ENCODE results near the gene STRN.

Gene STRN

DNA sequence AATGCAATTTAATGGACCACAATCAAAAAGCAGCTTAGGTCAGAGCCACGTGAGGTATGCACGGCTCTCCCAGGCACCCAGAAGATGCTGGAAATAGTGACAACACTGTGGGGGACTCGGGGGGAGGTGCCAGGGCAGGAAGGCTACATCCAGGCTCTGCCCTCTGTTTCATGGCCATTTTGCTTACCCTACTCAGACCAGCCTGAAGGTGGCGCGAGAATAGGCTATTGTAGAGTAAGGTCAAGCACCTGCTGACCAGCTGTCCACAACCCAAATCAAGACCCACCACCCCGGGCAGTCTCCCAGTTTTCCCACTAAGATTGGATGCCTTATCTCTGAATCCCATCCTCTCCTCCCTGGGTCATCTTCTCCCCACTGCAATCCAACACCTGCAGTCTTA, 154.1 kb downstream of the STRN start:
- Histone ChIP-seq H3K9me3 (ENCODE audit: control insufficient read depth, insufficient read depth, low read length) (no peaks in the 10 kb centered on the region), H3K27me3 (ENCODE audit: control insufficient read depth, insufficient read depth, low read length) (no peaks in the 10 kb centered on the region), H3K4me3 (ENCODE audit: low read length) (no peak overlapping the region), H3K4me1 (ENCODE audit: control insufficient read depth, insufficient read depth, low read length) (no peaks in the 10 kb centered on the region), H3K27ac (ENCODE audit: low read length) (no peak overlapping the region), H3K36me3 (ENCODE audit: control insufficient read depth, insufficient read depth, low read length) (no peaks in the 10 kb centered on the region; the same call in 1 of the 2 replicates)
- no CpG with 5 or more reads among the region's 6 CpGs for WGBS (ENCODE audit: insufficient coverage, insufficient read length)
- DNase-seq (ENCODE audit: low read depth, low spot score), result peak; percentile 33

DNA sequence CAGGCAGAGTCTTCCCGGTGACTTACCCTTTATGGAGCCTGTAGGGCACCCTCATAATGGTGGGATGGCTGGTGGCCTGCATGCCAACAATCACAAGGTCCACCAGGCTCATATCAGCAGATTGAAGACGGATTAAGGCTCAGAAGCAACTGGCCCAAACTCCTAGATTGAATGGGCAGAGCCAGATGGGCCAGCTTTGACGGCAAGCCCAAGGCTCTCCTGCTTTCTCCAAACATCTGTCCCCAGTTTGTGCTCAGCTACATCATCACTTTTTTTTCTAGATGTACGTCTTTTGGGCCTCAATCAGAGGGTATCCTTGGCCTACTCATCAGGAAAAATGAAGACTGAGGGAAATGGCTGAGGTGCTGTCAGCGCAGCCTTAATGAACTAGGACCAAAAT, 155.3 kb downstream of the STRN start:
- H3K27me3 ChIP-seq (ENCODE audit: control insufficient read depth, insufficient read depth, low read length), result no peaks in the 10 kb centered on the region
- WGBS (ENCODE audit: insufficient coverage, insufficient read length), result no CpG with 5 or more reads among the region's 5 CpGs

DNA sequence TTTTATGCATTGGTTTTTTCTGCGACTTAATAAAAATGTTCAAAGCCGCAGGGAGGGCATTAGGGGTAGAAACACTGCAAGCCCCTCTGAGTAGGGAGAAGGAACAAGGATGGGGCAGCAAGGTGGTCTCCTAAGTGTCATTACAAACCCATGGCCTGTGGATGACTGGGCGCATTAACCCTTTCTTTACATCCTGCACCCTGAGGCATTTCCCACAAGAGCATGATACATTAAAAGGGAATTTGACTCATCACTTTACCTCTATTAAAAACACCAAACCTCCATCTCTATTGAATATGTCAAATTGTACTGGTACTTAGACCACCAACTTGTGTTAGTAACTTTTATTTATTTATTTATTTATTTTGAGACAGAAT, 157.3 kb downstream of the STRN start:
- no peak for DNase-seq (ENCODE audit: low read depth, low spot score)
- Histone ChIP-seq H3K4me3 (ENCODE audit: low read length) (no peak overlapping the region), H3K36me3 (ENCODE audit: control insufficient read depth, insufficient read depth, low read length) (no peaks in the 10 kb centered on the region; the same call in 1 of the 2 replicates), H3K4me1 (ENCODE audit: control insufficient read depth, insufficient read depth, low read length) (no peaks in the 10 kb centered on the region), H3K27ac (ENCODE audit: low read length) (no peak overlapping the region), H3K27me3 (ENCODE audit: control insufficient read depth, insufficient read depth, low read length) (no peaks in the 10 kb centered on the region), H3K9me3 (ENCODE audit: control insufficient read depth, insufficient read depth, low read length) (no peaks in the 10 kb centered on the region)
- WGBS (ENCODE audit: insufficient coverage, insufficient read length), result no CpG with 5 or more reads among the region's 3 CpGs

More for the DNA sequence above, 155.3 kb downstream of the STRN start:
- no peak overlapping the region for H3K4me3 ChIP-seq (ENCODE audit: low read length)
- DNase-seq (ENCODE audit: low read depth, low spot score), result no peak
- H3K9me3 ChIP-seq (ENCODE audit: control insufficient read depth, insufficient read depth, low read length), result no peaks in the 10 kb centered on the region
- H3K4me1 ChIP-seq (ENCODE audit: control insufficient read depth, insufficient read depth, low read length), result no peaks in the 10 kb centered on the region
- no peaks in the 10 kb centered on the region; the same call in 1 of the 2 replicates for H3K36me3 ChIP-seq (ENCODE audit: control insufficient read depth, insufficient read depth, low read length)
- no peak overlapping the region for H3K27ac ChIP-seq (ENCODE audit: low read length)

DNA sequence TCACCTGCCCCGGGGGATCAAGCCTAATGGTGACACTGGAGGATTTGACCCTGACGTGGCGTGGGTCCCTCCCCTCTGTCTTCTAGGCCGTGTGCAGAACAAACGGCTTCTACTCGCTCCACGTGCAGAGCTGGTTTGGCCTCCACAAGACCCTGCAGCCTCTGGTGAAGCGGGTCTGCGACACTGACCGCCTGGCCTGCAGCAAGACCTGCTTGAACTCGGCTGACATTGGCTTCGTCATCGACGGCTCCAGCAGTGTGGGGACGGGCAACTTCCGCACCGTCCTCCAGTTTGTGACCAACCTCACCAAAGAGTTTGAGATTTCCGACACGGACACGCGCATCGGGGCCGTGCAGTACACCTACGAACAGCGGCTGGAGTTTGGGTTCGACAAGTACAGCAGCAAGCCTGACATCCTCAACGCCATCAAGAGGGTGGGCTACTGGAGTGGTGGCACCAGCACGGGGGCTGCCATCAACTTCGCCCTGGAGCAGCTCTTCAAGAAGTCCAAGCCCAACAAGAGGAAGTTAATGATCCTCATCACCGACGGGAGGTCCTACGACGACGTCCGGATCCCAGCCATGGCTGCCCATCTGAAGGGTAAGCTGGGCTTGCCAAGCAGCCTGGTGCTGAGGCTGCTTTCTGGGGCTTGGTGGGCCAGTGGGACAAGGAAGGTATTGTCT, 157.8 kb downstream of the STRN start:
- H3K27me3 ChIP-seq (ENCODE audit: control insufficient read depth, insufficient read depth, low read length), result no peaks in the 10 kb centered on the region
- WGBS (ENCODE audit: insufficient coverage, insufficient read length), result no CpG with 5 or more reads among the region's 35 CpGs
- H3K4me3 ChIP-seq (ENCODE audit: low read length), result no peak overlapping the region
- DNase-seq (ENCODE audit: low read depth, low spot score), result no peak
- H3K36me3 ChIP-seq (ENCODE audit: control insufficient read depth, insufficient read depth, low read length), result no peaks in the 10 kb centered on the region; the same call in 1 of the 2 replicates
- H3K4me1 ChIP-seq (ENCODE audit: control insufficient read depth, insufficient read depth, low read length), result no peaks in the 10 kb centered on the region
- no peaks in the 10 kb centered on the region for H3K9me3 ChIP-seq (ENCODE audit: control insufficient read depth, insufficient read depth, low read length)
- no peak overlapping the region for H3K27ac ChIP-seq (ENCODE audit: low read length)

DNA sequence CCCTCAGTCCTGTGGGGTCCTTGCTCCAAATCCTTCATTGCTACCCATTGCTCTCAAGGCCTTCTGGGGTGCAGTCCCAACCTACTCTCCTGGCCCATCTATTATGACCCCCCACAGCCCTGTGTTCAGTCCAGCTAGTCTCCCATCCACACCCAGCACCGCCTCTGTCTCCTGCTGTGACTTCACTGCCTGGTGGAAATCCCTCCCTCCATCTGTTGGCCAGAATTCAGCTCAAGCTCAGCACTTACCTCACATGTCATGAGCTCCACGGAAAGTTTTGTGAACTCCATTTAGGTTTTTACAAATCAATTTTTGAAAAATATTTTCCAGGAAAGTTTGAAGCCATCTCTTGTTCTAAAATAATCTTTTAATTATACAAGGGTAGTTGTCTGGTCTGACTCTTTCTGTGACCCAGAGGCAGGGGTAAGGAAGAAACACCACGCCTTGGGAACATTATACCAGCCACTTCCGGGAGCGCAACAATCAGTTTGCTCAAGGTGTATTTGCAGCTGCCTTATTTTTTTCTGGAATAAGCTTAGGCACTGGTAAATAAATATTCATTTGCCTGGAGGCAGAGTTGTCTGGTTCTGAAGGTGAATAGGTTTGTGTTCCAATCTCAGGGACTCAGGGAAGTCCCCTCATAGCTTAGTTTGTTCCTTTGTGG, 159.0 kb downstream of the STRN start:
- WGBS (ENCODE audit: insufficient coverage, insufficient read length), result no CpG with 5 or more reads among the region's 5 CpGs
- Histone ChIP-seq H3K4me3 (ENCODE audit: low read length) (no peak overlapping the region), H3K27me3 (ENCODE audit: control insufficient read depth, insufficient read depth, low read length) (no peaks in the 10 kb centered on the region), H3K9me3 (ENCODE audit: control insufficient read depth, insufficient read depth, low read length) (no peaks in the 10 kb centered on the region), H3K4me1 (ENCODE audit: control insufficient read depth, insufficient read depth, low read length) (no peaks in the 10 kb centered on the region), H3K27ac (ENCODE audit: low read length) (no peak overlapping the region), H3K36me3 (ENCODE audit: control insufficient read depth, insufficient read depth, low read length) (no peaks in the 10 kb centered on the region; the same call in 1 of the 2 replicates)
- DNase-seq (ENCODE audit: low read depth, low spot score), result no peak

DNA sequence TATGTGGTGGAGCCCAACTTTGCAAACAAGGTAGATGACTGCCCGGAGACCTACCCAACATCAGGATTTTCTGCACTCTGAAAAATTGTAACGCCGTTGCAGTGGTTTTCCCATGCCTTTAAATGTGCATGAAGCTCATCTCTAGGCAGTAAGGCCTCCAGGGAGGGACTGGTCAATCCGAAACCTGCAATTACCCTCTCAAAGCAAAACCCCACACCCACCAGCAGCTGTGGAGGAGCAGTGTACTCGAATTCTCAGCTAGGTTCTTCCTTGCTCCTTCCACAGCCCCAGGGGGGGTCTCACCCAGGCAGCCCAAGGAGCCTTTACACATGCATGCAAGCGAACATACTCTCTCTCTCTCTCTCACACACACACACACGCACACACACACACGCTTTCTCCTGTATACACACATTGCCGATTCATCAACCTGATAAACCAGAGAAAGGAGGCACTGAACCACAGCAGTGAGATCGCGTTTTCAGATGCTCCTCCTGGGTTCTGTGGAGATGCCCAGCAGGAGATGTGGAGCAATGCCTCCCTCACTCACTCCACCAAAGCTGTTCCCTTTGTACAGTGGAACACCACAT, 160.6 kb downstream of the STRN start:
- no peak for DNase-seq (ENCODE audit: low read depth, low spot score)
- H3K27ac ChIP-seq (ENCODE audit: low read length), result no peak overlapping the region

DNA sequence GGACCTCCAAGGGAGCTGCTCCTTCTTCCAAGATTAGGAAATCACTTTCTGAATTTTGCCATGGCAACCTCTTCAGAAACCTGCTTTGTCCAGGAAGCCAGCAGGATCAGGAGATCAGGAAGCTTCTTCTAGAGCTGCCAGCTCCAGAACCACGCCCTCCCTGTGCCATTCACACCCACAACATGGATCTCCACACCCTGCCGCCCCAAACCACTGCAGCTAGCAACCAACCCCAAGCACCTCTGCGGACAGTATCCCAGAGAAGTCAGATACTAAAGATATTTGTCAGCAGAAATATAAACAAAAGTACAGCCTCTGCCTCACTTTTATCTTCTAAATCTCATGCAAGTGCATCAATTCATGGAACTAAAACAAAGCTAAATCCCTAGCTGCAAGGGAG, 163.4 kb downstream of the STRN start:
- Histone ChIP-seq H3K4me1 (ENCODE audit: control insufficient read depth, insufficient read depth, low read length) (no peaks in the 10 kb centered on the region), H3K9me3 (ENCODE audit: control insufficient read depth, insufficient read depth, low read length) (no peaks in the 10 kb centered on the region), H3K4me3 (ENCODE audit: low read length) (no peak overlapping the region), H3K36me3 (ENCODE audit: control insufficient read depth, insufficient read depth, low read length) (no peaks in the 10 kb centered on the region), H3K27ac (ENCODE audit: low read length) (no peak overlapping the region), H3K27me3 (ENCODE audit: control insufficient read depth, insufficient read depth, low read length) (no peaks in the 10 kb centered on the region)
- no CpG with 5 or more reads among the region's 3 CpGs for WGBS (ENCODE audit: insufficient coverage, insufficient read length)
- DNase-seq (ENCODE audit: low read depth, low spot score), result no peak

More for the DNA sequence above, 160.6 kb downstream of the STRN start:
- H3K4me3 ChIP-seq (ENCODE audit: low read length), result no peak overlapping the region
- H3K36me3 ChIP-seq (ENCODE audit: control insufficient read depth, insufficient read depth, low read length), result no peaks in the 10 kb centered on the region; the same call in 1 of the 2 replicates
- no peaks in the 10 kb centered on the region for H3K4me1 ChIP-seq (ENCODE audit: control insufficient read depth, insufficient read depth, low read length)
- no peaks in the 10 kb centered on the region for H3K9me3 ChIP-seq (ENCODE audit: control insufficient read depth, insufficient read depth, low read length)
- H3K27me3 ChIP-seq (ENCODE audit: control insufficient read depth, insufficient read depth, low read length), result no peaks in the 10 kb centered on the region
- 100% methylated on average over 3 of the region's 11 CpGs for WGBS (ENCODE audit: insufficient coverage, insufficient read length)

DNA sequence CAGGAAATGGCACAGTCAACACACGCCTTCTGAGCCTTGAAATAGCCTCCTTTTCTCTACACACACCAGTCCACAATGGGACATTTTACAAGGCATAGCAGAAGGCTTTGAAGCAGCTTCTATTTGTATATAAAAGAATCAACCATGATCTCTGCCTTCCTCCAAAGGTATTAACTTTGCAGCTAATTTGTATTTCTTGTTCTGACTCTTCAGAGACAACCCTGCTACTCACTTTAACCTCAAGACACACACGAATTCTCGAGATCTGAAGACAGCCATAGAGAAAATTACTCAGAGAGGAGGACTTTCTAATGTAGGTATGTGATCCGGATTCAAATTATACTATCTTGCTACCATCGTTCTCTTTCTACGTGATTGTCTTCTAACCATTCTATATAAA, 165.2 kb downstream of the STRN start:
- Histone ChIP-seq H3K9me3 (ENCODE audit: control insufficient read depth, insufficient read depth, low read length) (no peaks in the 10 kb centered on the region), H3K27me3 (ENCODE audit: control insufficient read depth, insufficient read depth, low read length) (no peaks in the 10 kb centered on the region), H3K36me3 (ENCODE audit: control insufficient read depth, insufficient read depth, low read length) (no peaks in the 10 kb centered on the region), H3K4me3 (ENCODE audit: low read length) (no peak overlapping the region), H3K27ac (ENCODE audit: low read length) (no peak overlapping the region), H3K4me1 (ENCODE audit: control insufficient read depth, insufficient read depth, low read length) (0 out of 2 replicates have a peak, but pooled peaks cover 1% of the 10 kb centered on the region)
- no CpG with 5 or more reads among the region's 6 CpGs for WGBS (ENCODE audit: insufficient coverage, insufficient read length)
- no peak for DNase-seq (ENCODE audit: low read depth, low spot score)

DNA sequence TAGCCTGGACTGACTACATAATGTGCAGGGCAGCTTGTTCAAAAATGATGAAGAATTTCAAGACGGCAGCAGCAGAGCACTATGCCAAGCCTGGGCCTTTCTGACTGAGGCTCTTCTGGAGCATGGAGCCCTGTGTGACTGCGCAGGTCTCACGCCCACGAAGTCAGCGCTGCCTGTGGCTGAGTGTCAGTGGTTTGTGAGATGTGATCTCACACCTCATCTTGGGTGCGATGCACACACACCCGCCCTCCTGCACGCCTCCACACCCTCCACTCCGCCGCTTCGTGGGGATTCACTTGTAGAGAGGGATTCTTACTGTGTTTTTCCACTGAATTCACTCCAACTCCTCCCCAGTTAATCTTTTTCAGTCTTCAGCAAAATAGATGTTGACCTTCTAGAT, 166.0 kb downstream of the STRN start:
- H3K4me3 ChIP-seq (ENCODE audit: low read length), result no peak overlapping the region
- 0 out of 2 replicates have a peak, but pooled peaks cover 1% of the 10 kb centered on the region for H3K4me1 ChIP-seq (ENCODE audit: control insufficient read depth, insufficient read depth, low read length)
- WGBS (ENCODE audit: insufficient coverage, insufficient read length), result no CpG with 5 or more reads among the region's 11 CpGs
- DNase-seq (ENCODE audit: low read depth, low spot score), result no peak
- H3K27me3 ChIP-seq (ENCODE audit: control insufficient read depth, insufficient read depth, low read length), result no peaks in the 10 kb centered on the region
- no peak overlapping the region for H3K27ac ChIP-seq (ENCODE audit: low read length)
- H3K9me3 ChIP-seq (ENCODE audit: control insufficient read depth, insufficient read depth, low read length), result no peaks in the 10 kb centered on the region
- H3K36me3 ChIP-seq (ENCODE audit: control insufficient read depth, insufficient read depth, low read length), result no peaks in the 10 kb centered on the region

DNA sequence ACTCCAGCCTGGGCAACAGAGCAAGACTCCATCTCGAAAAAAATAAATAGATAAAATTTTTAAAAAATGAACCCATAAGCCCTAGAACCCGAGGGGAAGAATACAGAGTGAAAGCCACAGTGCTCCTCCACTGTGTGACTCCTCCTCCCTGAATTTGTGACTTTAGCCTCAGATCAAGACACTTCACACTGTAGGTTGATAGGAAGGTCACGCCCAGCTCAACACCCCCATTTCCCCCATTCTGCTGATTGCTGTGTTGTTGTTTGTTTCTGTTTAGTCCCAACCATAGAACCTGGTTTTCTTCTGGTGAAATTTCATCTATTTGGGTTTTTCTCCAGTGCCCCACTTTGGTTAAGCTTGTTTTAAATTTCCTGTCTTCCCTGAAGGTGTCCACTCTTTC, 167.6 kb downstream of the STRN start:
- H3K4me1 ChIP-seq (ENCODE audit: control insufficient read depth, insufficient read depth, low read length), result 0 out of 2 replicates have a peak, but pooled peaks cover 1% of the 10 kb centered on the region
- WGBS (ENCODE audit: insufficient coverage, insufficient read length), result no CpG with 5 or more reads among the region's 3 CpGs

More for the DNA sequence above, 167.6 kb downstream of the STRN start:
- Histone ChIP-seq H3K9me3 (ENCODE audit: control insufficient read depth, insufficient read depth, low read length) (no peaks in the 10 kb centered on the region), H3K27ac (ENCODE audit: low read length) (no peak overlapping the region), H3K27me3 (ENCODE audit: control insufficient read depth, insufficient read depth, low read length) (no peaks in the 10 kb centered on the region), H3K4me3 (ENCODE audit: low read length) (no peak overlapping the region), H3K36me3 (ENCODE audit: control insufficient read depth, insufficient read depth, low read length) (no peaks in the 10 kb centered on the region)
- no peak for DNase-seq (ENCODE audit: low read depth, low spot score)
